ENCODE results near the gene CDK5RAP2. TPM values are rescaled to one million over a fixed set of nuclear protein-coding genes. Genes with fewer than 3 reads are reported as not detected.

The CDK5RAP2 gene
- total RNA-seq, 4 donors from 2014 or later = 28.9 to 62.3 (median 40.0) TPM

DNA sequence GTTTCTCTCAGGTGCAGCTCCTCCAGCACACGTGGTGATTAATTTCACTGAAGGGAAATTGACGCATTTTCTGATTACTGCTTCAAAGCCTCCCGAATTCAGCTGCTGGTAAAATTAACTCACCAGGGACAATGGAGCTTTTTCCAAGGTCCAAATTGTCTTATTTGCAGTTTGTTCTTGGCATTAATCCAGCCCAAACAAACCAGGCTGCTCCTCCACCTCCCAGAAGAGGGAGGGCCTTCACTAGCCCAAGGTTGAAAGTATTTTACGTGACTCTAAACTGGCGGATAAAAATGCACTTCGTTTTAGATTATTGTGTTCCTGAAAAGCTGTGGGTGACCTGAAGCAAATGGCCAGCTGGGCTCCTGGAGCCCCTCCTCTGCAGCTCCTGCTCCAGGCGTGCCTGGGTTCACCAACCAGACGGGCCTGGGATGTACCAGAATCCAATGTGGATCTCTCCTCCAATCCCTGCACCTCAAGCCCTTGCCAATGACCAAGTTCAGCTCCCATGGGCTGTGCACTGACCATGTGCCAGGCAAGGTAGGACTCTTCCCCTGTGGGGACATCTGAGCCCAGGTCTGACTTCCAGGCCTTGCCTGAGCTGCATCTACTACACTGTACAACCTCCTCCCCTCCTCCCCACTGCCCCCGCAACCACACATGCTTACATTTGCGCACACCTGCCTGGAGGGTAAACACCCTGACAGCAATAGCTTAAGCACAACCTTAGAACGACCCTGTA, 193.4 kb downstream of the CDK5RAP2 start:
- intact Hi-C loops (cut with DNase I; ENCODE audit: low total_unique reads) = no loop called here
- Histone ChIP-seq H3K36me3 (no peaks in the 10 kb centered on the region), H3K27ac (no peak overlapping the region), H3K4me3 (no peak overlapping the region), H3K4me1 (no peaks in the 10 kb centered on the region), H3K27me3 (no peaks in the 10 kb centered on the region), H3K9me3 (no peaks in the 10 kb centered on the region)
- no peak for DNase-seq
- TF ChIP-seq, protein P1, sequence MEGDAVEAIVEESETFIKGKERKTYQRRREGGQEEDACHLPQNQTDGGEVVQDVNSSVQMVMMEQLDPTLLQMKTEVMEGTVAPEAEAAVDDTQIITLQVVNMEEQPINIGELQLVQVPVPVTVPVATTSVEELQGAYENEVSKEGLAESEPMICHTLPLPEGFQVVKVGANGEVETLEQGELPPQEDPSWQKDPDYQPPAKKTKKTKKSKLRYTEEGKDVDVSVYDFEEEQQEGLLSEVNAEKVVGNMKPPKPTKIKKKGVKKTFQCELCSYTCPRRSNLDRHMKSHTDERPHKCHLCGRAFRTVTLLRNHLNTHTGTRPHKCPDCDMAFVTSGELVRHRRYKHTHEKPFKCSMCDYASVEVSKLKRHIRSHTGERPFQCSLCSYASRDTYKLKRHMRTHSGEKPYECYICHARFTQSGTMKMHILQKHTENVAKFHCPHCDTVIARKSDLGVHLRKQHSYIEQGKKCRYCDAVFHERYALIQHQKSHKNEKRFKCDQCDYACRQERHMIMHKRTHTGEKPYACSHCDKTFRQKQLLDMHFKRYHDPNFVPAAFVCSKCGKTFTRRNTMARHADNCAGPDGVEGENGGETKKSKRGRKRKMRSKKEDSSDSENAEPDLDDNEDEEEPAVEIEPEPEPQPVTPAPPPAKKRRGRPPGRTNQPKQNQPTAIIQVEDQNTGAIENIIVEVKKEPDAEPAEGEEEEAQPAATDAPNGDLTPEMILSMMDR (IDR thresholded peaks at IDR 0.05) = no peak
- TF ChIP-seq POLR2A (IDR thresholded peaks at IDR 0.05) = no peak

DNA sequence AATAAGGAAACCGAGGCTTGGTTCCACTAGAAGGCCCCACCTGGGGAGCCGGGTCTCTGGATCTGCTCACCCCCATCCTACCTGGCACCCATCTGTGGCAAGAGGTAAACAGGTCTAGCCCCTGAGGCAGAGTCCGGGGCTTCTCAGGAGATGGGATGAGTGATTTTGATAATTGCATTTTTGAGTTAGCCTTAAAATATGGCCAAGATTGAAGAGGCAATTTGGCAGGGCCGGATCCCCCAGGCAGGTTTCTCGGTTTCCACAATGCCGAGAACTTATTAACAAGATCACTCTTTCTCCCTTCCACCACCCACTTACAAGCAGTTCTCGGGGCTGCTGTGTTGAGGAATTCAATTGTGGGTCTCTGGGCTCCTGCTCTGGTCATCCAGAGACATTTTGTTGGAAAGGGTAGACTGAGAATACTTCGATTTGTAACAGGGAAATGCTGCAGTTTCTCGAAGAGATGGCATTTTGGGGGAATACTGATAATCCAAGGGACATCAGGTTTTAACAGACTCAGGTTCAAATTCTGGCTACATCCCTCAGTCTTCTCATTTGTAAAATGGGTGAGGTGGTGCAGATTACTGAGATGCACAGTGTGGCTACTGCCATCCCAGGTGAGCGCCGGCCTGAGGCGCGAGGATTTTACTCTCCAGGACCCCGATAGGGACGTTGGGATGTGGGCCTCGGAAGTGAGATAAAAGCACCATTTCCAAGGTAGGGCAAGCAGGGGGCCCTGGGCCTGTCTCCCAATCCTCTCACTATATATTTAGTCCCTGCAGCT, 194.2 kb downstream of the CDK5RAP2 start:
- no peaks in the 10 kb centered on the region for H3K27me3 ChIP-seq
- no peak overlapping the region for H3K27ac ChIP-seq
- intact Hi-C loops (cut with DNase I; ENCODE audit: low total_unique reads) = no loop called here
- no peaks in the 10 kb centered on the region for H3K9me3 ChIP-seq
- no peaks in the 10 kb centered on the region for H3K36me3 ChIP-seq
- H3K4me3 ChIP-seq = no peak overlapping the region
- no peak for DNase-seq
- TF ChIP-seq POLR2A (IDR thresholded peaks at IDR 0.05) = no peak
- TF ChIP-seq, protein P1 (IDR thresholded peaks at IDR 0.05) = no peak
- H3K4me1 ChIP-seq = no peaks in the 10 kb centered on the region

DNA sequence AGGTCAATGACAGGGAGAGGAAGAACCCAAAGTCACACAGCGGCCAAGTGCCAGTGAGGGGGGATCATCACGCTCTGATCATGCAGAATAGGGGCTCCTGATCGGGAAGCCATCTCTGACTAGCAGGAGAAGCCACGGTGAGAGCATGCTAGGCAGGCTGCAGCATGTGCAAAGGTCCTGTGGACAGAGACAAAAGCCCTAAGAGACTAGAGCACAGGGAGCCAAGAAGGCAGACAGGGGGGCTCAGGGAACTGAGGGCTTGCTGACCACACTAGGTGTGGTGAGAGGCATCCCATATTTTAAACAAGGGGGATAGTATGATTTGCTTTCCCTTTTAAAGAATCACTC, 195.1 kb downstream of the CDK5RAP2 start:
- Histone ChIP-seq H3K36me3 (no peaks in the 10 kb centered on the region), H3K4me1 (no peaks in the 10 kb centered on the region), H3K27me3 (no peaks in the 10 kb centered on the region), H3K4me3 (no peak overlapping the region), H3K9me3 (peaks cover 0 to 6% of the 10 kb centered on the region in 2 donors), H3K27ac (no peak overlapping the region)
- intact Hi-C loops (cut with DNase I; ENCODE audit: low total_unique reads) = no loop called here
- TF ChIP-seq, protein P1 (IDR thresholded peaks at IDR 0.05) = no peak
- TF ChIP-seq POLR2A (IDR thresholded peaks at IDR 0.05) = no peak
- no peak for DNase-seq

DNA sequence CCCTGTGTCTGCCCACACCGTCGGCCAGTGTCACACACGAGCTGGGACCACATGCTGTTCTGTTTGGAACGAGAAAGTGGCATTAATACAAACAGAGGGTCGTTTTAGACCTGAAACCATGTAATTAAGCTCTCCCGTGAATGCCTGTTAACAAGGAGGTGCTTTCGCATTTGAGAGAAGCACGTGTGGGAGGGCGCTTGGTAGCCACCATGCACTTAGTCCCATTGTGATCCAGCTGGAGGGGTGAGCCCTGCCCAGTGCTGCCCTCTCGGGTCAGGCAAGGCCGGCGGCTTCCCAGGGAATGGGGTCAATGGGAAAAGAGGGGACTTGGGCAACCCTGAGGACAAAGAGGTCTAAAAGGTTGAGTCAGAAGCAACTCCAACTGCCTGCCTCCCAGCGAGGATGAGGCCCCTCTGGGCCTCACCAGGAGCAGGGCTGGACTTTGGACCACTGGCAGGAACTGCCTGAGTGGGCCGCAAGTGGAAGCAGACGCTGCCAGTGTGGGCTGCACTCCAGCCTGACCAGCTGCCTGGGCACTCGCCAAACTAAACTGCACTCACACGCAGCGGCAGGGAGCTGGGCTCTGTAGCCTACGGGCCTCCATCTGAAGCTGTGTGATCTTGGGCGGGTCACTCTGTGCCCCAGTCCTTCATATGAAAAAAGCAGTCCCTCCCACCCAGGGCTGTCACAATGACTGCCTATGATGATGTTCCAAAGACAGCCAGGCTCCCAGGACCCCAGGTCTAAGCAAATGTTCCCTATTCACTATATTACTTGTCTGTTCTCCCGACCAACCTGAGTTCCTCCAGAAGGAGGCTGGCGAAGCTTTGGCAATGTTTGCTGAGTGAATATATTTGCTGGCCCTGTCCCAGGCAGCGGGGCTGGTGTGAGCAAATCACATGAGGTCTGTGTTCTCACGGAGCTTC, 195.7 kb downstream of the CDK5RAP2 start:
- Histone ChIP-seq H3K9me3 (peaks cover 0 to 12% of the 10 kb centered on the region in 2 donors), H3K36me3 (no peaks in the 10 kb centered on the region), H3K27me3 (no peaks in the 10 kb centered on the region), H3K27ac (no peak overlapping the region), H3K4me3 (no peak overlapping the region), H3K4me1 (no peaks in the 10 kb centered on the region)
- no peak for TF ChIP-seq POLR2A (IDR thresholded peaks at IDR 0.05)
- TF ChIP-seq, protein P1 (IDR thresholded peaks at IDR 0.05) = no peak
- intact Hi-C loops (cut with DNase I; ENCODE audit: low total_unique reads) = no loop called here
- no peak for DNase-seq
